ENCODE measurements around the gene EXOC1L. TPM values are rescaled to one million over a fixed set of nuclear protein-coding genes. Genes with fewer than 3 reads are reported as not detected.

The EXOC1L gene
- total RNA-seq, 1 donor from 2014 or later, result not detected

DNA sequence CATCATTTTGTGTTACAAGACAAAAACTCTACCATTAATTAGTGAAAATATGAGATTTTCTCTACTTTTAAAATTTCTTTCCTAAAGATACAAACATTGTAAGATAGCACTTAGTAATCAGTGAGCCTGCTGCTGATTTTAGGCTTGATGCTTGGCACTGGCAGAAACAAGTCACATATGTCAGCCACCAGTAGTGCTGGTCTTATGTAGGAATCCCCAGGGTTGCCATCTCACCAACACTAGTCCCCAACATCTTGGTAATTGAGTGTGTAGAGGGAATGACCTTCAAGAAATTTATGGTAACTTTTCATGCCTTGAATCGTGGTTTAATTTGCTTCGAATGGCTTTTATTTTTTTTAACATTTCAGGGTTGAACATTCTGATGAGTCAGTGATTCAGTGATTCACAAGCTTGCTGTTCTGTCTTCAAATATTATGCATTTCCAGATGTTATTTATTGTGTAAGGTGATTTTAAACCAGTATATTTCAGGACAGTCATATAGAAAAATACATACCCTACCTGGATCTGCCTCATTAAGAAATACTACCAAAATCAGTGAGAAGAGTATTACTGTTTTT, 45.7 kb downstream of the EXOC1L start:
- H3K36me3 Mint-ChIP-seq (ENCODE audit: low read depth), result peaks cover 62% of the 10 kb centered on the region
- no peak overlapping the region for H3K27ac Mint-ChIP-seq
- no peak overlapping the region for H3K4me3 Mint-ChIP-seq
- intact Hi-C loops (cut with micrococcal nuclease), result loop anchor here (5.0 to 10.0 kb wide), 4 partner anchors 82 to 1543 kb away; partner anchors contain the start of genes CEP135, NOA1 and POLR2B
- ATAC-seq (ENCODE audit: low read depth) (no peak), DNase-seq (no peak)
- H3K4me1 Mint-ChIP-seq, result peaks cover 22% of the 10 kb centered on the region
- POLR2A ChIA-PET, result no interaction called here
- CTCF ChIA-PET, result interaction anchor here (0.7 to 2.9 kb wide), 6 partner anchors 12 to 469 kb away, joined by 3 to 16 read pairs (median 8); partner anchors contain the start of genes EXOC1 and TMEM165
- TF ChIP-seq, protein P1, sequence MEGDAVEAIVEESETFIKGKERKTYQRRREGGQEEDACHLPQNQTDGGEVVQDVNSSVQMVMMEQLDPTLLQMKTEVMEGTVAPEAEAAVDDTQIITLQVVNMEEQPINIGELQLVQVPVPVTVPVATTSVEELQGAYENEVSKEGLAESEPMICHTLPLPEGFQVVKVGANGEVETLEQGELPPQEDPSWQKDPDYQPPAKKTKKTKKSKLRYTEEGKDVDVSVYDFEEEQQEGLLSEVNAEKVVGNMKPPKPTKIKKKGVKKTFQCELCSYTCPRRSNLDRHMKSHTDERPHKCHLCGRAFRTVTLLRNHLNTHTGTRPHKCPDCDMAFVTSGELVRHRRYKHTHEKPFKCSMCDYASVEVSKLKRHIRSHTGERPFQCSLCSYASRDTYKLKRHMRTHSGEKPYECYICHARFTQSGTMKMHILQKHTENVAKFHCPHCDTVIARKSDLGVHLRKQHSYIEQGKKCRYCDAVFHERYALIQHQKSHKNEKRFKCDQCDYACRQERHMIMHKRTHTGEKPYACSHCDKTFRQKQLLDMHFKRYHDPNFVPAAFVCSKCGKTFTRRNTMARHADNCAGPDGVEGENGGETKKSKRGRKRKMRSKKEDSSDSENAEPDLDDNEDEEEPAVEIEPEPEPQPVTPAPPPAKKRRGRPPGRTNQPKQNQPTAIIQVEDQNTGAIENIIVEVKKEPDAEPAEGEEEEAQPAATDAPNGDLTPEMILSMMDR (IDR thresholded peaks at IDR 0.05), result no peak
- no peaks in the 10 kb centered on the region for H3K9me3 Mint-ChIP-seq
- no peaks in the 10 kb centered on the region for H3K27me3 Mint-ChIP-seq

DNA sequence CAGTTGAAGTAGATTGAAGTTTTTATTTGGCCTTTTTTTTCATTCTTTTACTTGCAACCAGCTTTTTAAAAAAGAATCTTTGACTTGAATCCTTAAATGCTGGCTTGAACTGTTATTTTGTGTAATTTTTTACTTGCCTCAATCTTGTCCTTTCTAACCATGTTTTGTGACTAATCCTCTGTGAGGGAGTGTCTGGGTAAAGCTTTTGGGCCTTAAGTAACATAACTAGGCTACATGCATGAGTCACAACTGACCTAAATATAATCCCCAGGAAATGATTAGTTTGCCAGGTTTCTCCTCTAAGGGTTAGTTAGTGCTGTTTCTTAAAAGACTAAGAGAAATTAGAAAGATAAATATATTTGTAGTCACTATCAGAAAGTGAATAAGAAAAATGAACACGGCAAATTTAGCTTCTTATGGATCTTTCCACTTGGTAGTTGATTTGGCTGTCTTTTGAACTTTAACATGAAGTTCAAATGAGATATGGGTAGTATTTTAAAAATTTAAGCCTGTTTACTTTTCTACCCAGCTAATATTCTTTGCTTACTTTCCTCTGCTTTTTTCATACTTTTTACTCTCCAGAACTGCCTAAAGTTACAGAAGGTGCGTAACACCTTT, 46.8 kb downstream of the EXOC1L start:
- peak; percentile 61 for ATAC-seq (ENCODE audit: low read depth)
- intact Hi-C loops (cut with micrococcal nuclease), result loop anchor here (1.0 to 10.0 kb wide), 6 partner anchors 13 to 1544 kb away; partner anchors contain the start of genes CEP135, CLOCK, EXOC1 and NOA1

DNA sequence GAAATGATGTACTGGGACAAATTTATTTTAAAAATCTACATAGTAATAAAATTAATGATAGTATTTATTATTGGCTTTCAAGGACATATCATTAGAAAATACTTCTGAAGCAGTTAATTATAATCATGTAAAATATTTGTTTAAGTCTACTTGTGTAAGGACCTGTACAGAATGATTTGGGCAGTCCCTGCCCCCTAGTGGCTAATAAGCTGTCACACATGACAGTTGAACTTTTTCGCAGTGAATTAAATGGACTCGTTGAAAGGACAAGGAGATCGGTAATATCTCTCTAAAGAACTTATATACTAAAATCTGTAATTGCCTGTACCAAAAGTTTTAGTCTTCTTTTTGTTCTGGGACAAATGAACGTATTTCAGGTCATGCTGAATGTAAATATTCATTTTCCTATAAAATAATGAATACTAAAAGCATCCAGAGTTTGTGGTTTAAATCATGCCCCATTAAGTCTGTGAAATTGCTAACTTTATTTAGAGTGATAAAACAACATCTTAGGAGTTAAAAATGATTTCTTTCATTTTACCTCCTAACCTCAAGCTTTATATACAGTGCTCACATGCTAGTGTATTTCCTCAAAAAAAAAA, 47.5 kb downstream of the EXOC1L start:
- H3K27ac Mint-ChIP-seq, result no peak overlapping the region
- peaks cover 22% of the 10 kb centered on the region for H3K4me1 Mint-ChIP-seq

More for the DNA sequence above, 46.8 kb downstream of the EXOC1L start:
- Mint-ChIP-seq H3K27me3 (no peaks in the 10 kb centered on the region), H3K4me1 (peaks cover 22% of the 10 kb centered on the region), H3K9me3 (no peaks in the 10 kb centered on the region), H3K4me3 (no peak overlapping the region), H3K36me3 (ENCODE audit: low read depth) (peaks cover 65% of the 10 kb centered on the region), H3K27ac (peak overlapping the region; percentile 51)
- no peak for DNase-seq
- CTCF ChIA-PET, result interaction anchor here (0.7 to 2.9 kb wide), 9 partner anchors 10 to 554 kb away, joined by 3 to 16 read pairs (median 6); partner anchors contain the start of genes EXOC1, SRD5A3 and TMEM165
- POLR2A ChIA-PET, result interaction anchor here (2.1 kb wide), 2 partner anchors 13 to 81 kb away, joined by 7 read pairs; partner anchors contain the start of gene EXOC1
- TF ChIP-seq, protein P1 (IDR thresholded peaks at IDR 0.05), result no peak

DNA sequence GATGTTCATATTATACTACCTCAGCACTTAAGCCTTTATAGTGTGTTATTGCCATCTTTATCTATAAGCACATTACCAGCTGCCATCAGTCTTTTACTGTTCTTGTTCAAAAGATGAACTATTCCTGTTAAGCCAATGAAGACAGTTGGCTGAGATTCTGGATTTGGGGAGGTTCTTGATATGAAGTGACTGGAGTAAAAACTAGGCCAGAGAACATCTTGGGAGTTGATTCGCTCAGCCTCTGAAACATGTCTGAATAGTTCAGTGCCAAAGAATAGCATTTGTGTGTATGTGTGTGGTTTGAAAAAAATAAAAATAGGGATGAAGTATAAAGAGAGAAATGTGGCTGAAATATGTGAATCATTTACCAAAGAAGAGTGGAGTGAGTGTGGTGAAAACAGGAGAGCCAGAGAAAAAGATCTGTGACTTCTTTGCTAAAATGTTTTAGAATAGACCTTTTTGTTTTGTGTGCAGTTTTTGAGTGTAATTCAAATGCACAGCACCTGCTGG, 49.0 kb downstream of the EXOC1L start:
- CTCF ChIA-PET, result interaction anchor here (1.8 kb wide), 1 partner anchor 469 kb away, joined by 3 read pairs; no protein-coding TSS in a partner anchor
- POLR2A ChIA-PET, result no interaction called here
- no peak overlapping the region for H3K27ac Mint-ChIP-seq
- TF ChIP-seq, protein P1 (IDR thresholded peaks at IDR 0.05), result no peak
- no peaks in the 10 kb centered on the region for H3K27me3 Mint-ChIP-seq
- DNase-seq (no peak), ATAC-seq (ENCODE audit: low read depth) (no peak)
- no peak overlapping the region for H3K4me3 Mint-ChIP-seq
- peaks cover 63% of the 10 kb centered on the region for H3K36me3 Mint-ChIP-seq (ENCODE audit: low read depth)
- H3K4me1 Mint-ChIP-seq, result peaks cover 22% of the 10 kb centered on the region
- no peaks in the 10 kb centered on the region for H3K9me3 Mint-ChIP-seq
- intact Hi-C loops (cut with micrococcal nuclease), result loop anchor here (5.0 to 10.0 kb wide), 4 partner anchors 79 to 1546 kb away; partner anchors contain the start of genes CEP135, NOA1 and POLR2B

More for the DNA sequence above, 47.5 kb downstream of the EXOC1L start:
- no peaks in the 10 kb centered on the region for H3K9me3 Mint-ChIP-seq
- peaks cover 64% of the 10 kb centered on the region for H3K36me3 Mint-ChIP-seq (ENCODE audit: low read depth)
- DNase-seq (no peak), ATAC-seq (ENCODE audit: low read depth) (peak; percentile 84)
- H3K27me3 Mint-ChIP-seq, result no peaks in the 10 kb centered on the region
- H3K4me3 Mint-ChIP-seq, result no peak overlapping the region
- CTCF ChIA-PET, result interaction anchor here (0.6 to 2.9 kb wide), 10 partner anchors 9 to 1548 kb away, joined by 3 to 16 read pairs (median 5); partner anchors contain the start of genes EXOC1, SRD5A3 and TMEM165
- intact Hi-C loops (cut with micrococcal nuclease), result loop anchor here (1.0 to 10.0 kb wide), 9 partner anchors 14 to 1545 kb away; partner anchors contain the start of genes CEP135, CLOCK, EXOC1 and NOA1
- TF ChIP-seq, protein P1 (IDR thresholded peaks at IDR 0.05), result no peak
- POLR2A ChIA-PET, result interaction anchor here (0.6 to 2.1 kb wide), 3 partner anchors 14 to 82 kb away, joined by 5 to 7 read pairs (median 7); partner anchors contain the start of gene EXOC1
